ENCODE results near the gene NEDD4L.

The NEDD4L gene

DNA sequence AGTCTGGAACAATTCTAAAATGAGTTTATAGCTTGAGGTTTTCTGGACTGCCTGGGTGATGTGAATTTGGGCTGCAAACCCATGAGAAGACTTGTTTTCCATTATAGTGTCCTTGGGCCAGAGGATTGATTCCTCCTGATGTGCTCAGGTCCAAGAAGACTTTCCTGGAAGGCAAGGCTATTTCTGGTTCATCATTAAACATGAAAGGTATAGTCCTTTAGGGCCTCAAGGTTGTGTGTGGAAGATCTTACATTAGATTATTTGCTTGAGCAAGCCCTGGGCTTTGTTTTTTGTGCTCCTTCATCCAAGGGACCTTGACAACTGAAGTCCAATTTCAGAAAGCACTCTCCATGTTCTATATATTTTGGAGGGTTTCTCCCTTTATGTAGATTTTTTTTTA, 26.8 kb upstream of the NEDD4L start (continued):
- TF ChIP-seq ZNF280D (tag by site-specific recombination; IDR thresholded peaks at IDR 0.05): no peak
- TF ChIP-seq ZNF776 (tag by site-specific recombination; IDR thresholded peaks at IDR 0.05; ENCODE audit: borderline replicate concordance): no peak

DNA sequence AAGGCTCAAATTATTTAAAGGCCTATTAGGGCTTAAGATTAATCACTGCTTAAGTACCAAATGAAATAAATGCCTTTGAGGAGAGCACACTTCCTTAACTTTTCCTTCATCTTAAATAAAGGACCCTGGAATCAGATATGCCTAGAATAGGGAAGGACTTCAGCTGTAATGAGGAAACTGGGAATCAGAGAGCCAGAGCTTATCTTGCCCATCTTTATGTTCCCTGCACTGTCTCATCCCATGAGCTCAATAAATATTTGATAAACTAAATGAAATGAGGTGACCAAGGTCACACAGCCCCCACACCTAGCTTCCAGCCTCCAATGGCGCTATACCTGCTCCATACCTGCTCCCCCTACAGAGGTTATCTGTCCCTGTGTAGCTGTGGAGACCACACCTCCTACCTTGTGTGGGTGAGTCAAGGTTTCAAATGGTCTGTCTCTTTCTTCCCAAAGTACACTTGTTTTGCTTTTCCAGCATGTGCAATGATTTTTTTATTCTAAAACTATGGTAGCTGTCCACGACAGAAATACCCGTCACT, 23.4 kb upstream of the NEDD4L start:
- peaks cover 4% of the 10 kb centered on the region; the same call in 1 of the 2 replicates for H3K4me1 ChIP-seq (ENCODE audit: control insufficient read depth, insufficient read depth, low read length)
- no peaks in the 10 kb centered on the region for H3K36me3 ChIP-seq (ENCODE audit: control insufficient read depth in 2 of 2, insufficient read depth in 1 of 2, low read length in 2 of 2)
- TF ChIP-seq TRIM28 (IDR thresholded peaks at IDR 0.05; ENCODE audit: borderline replicate concordance, low read length) (no peak), ZFP41 (tag by site-specific recombination; IDR thresholded peaks at IDR 0.05; ENCODE audit: borderline replicate concordance) (no peak)
- no peak overlapping the region for H3K4me3 ChIP-seq (ENCODE audit: low read depth, low read length)
- ChIA-PET POLR2A (no interaction called here), CTCF (interaction anchor here (0.6 to 2.4 kb wide), 2 partner anchors 23 to 50 kb away, joined by 3 to 6 read pairs; partner anchors contain the start of gene NEDD4L)
- no peak overlapping the region for H3K27ac ChIP-seq (ENCODE audit: extremely low read depth, low read depth, low read length)
- peaks cover 3% of the 10 kb centered on the region; the same call in 1 of the 2 replicates for H3K9me3 ChIP-seq (ENCODE audit: control insufficient read depth, insufficient read depth, low read depth, low read length)

- CTCF ChIA-PET: interaction anchor here (0.5 to 2.4 kb wide), 3 partner anchors 9 to 70 kb away, joined by 3 to 6 read pairs (median 4); partner anchors contain the start of gene NEDD4L
- TF ChIP-seq ZXDB (tag by site-specific recombination; IDR thresholded peaks at IDR 0.05) (no peak), ZNF366 (tag by site-specific recombination; conservative IDR thresholded peaks at IDR 0.05) (no peak), ZNF426 (tag by site-specific recombination; IDR thresholded peaks at IDR 0.05) (no peak), ZNF133 (tag by site-specific recombination; IDR thresholded peaks at IDR 0.05) (no peak), SETDB1 (IDR thresholded peaks at IDR 0.05; ENCODE audit: insufficient read length, low read length) (no peak), ZNF596 (tag by site-specific recombination; IDR thresholded peaks at IDR 0.05) (no peak), PRDM1 (tag by site-specific recombination; IDR thresholded peaks at IDR 0.05) (no peak), ZNF202 (tag by site-specific recombination; IDR thresholded peaks at IDR 0.05; ENCODE audit: borderline replicate concordance) (no peak), SCRT1 (tag by site-specific recombination; IDR thresholded peaks at IDR 0.05; ENCODE audit: borderline replicate concordance) (no peak), ZNF292 (tag by site-specific recombination; IDR thresholded peaks at IDR 0.05; ENCODE audit: borderline replicate concordance, low read depth) (no peak), ZNF677 (tag by site-specific recombination; IDR thresholded peaks at IDR 0.05) (no peak)
- TF ChIP-seq, protein P1, sequence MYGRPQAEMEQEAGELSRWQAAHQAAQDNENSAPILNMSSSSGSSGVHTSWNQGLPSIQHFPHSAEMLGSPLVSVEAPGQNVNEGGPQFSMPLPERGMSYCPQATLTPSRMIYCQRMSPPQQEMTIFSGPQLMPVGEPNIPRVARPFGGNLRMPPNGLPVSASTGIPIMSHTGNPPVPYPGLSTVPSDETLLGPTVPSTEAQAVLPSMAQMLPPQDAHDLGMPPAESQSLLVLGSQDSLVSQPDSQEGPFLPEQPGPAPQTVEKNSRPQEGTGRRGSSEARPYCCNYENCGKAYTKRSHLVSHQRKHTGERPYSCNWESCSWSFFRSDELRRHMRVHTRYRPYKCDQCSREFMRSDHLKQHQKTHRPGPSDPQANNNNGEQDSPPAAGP (tag by site-specific recombination; IDR thresholded peaks at IDR 0.05): no peak
- peaks cover 4% of the 10 kb centered on the region; the same call in 1 of the 2 replicates for H3K4me1 ChIP-seq (ENCODE audit: control insufficient read depth, insufficient read depth, low read length)
- H3K27ac ChIP-seq (ENCODE audit: extremely low read depth, low read depth, low read length): no peak overlapping the region
- no peaks in the 10 kb centered on the region for H3K9me3 ChIP-seq (ENCODE audit: control insufficient read depth, insufficient read depth, low read depth, low read length)
- no peak overlapping the region for H3K4me3 ChIP-seq (ENCODE audit: low read depth, low read length)
- POLR2A ChIA-PET: interaction anchor here (0.7 kb wide), 1 partner anchor 399 kb away, joined by 3 read pairs; no protein-coding TSS in a partner anchor
- no peaks in the 10 kb centered on the region for H3K36me3 ChIP-seq (ENCODE audit: control insufficient read depth in 2 of 2, insufficient read depth in 1 of 2, low read length in 2 of 2)
Observed at GRCh38 chr18:58021504-58021903, 22.5 kb upstream of the NEDD4L start.

DNA sequence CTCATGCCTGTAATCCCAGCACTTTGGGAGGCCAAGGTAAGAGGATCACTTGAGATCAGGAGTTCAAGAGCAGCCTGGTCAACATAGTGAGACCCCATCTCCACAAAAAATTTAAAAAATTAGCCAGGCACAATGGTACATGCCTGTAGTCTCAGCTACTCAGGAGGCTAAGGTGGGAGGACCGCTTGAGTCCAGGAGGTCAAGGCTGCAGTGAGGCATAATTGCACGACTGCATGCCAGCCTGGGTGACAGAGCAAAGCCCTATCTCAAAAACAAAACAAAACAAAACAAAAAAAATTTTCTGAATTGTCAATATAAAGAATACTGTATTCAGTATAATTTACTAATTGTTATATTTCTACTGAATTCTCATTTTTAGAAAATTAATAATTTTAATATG, 20.9 kb upstream of the NEDD4L start:
- no peak overlapping the region for H3K27ac ChIP-seq (ENCODE audit: extremely low read depth, low read depth, low read length)
- ChIA-PET POLR2A (no interaction called here), CTCF (interaction anchor here (0.6 to 3.3 kb wide), 4 partner anchors 20 to 113 kb away, joined by 3 to 14 read pairs (median 4); partner anchors contain the start of gene NEDD4L)
- no peaks in the 10 kb centered on the region for H3K9me3 ChIP-seq (ENCODE audit: control insufficient read depth, insufficient read depth, low read depth, low read length)
- no peak for TF ChIP-seq ZNF423 (tag by site-specific recombination; IDR thresholded peaks at IDR 0.05)
- TF ChIP-seq SETDB1 (IDR thresholded peaks at IDR 0.05; ENCODE audit: insufficient read length, low read length): no peak
- TF ChIP-seq PRDM6 (tag by site-specific recombination; IDR thresholded peaks at IDR 0.05): no peak
- no peak for TF ChIP-seq ZNF221 (tag by site-specific recombination; IDR thresholded peaks at IDR 0.05; ENCODE audit: borderline replicate concordance)
- H3K4me3 ChIP-seq (ENCODE audit: low read depth, low read length): no peak overlapping the region
- H3K36me3 ChIP-seq (ENCODE audit: control insufficient read depth in 2 of 2, insufficient read depth in 1 of 2, low read length in 2 of 2): no peaks in the 10 kb centered on the region
- H3K4me1 ChIP-seq (ENCODE audit: control insufficient read depth, insufficient read depth, low read length): peaks cover 4% of the 10 kb centered on the region; the same call in 1 of the 2 replicates
